NOMO-1 (cell line): ENCODE data around the gene LDLRAD2.
"Not testable (repeated sequence)": the region's sequence is repeated elsewhere in the genome, so short reads cannot be mapped to it uniquely, and the experiment has no call there.

Experiments used
- DNase-seq, 2 experiments: peaks; one replicate each; lab custom pipeline; 2025; ENCODE audit not compliant: unreplicated experiment in 2 of 2; lab: John Stamatoyannopoulos, UW

The LDLRAD2 gene

GRCh38 chr1:21823980-21824702 is 12.1 kb downstream of the LDLRAD2 start:
- DNase-seq: no peak

GRCh38 chr1:21824926-21825325 is 12.9 kb downstream of the LDLRAD2 start:
- DNase-seq: no peak

GRCh38 chr1:21825393-21825792 is 13.3 kb downstream of the LDLRAD2 start:
- DNase-seq: no peak

- not testable (repeated sequence) for DNase-seq
Observed at GRCh38 chr1:21826694-21827093, 14.6 kb downstream of the LDLRAD2 start.

GRCh38 chr1:21827141-21827679 is 15.1 kb downstream of the LDLRAD2 start:
- no peak for DNase-seq

- no peak for DNase-seq
Observed at GRCh38 chr1:21828075-21828474, 16.0 kb downstream of the LDLRAD2 start.

GRCh38 chr1:21828506-21829210 is 16.6 kb downstream of the LDLRAD2 start:
- DNase-seq: no peak

GRCh38 chr1:21829294-21829693 is 17.2 kb downstream of the LDLRAD2 start:
- DNase-seq: no peak

- no peak for DNase-seq
Observed at GRCh38 chr1:21830792-21831453, 18.9 kb downstream of the LDLRAD2 start.

GRCh38 chr1:21831454-21831970 is 19.4 kb downstream of the LDLRAD2 start:
- DNase-seq: no peak

- no peak for DNase-seq
Observed at GRCh38 chr1:21833392-21833976, 21.4 kb downstream of the LDLRAD2 start.

- no peak for DNase-seq
Observed at GRCh38 chr1:21834094-21834493, 22.0 kb downstream of the LDLRAD2 start.

- DNase-seq: no peak
Observed at GRCh38 chr1:21834666-21835065, 22.6 kb downstream of the LDLRAD2 start.

GRCh38 chr1:21836010-21836409 is 23.9 kb downstream of the LDLRAD2 start:
- DNase-seq: no peak

GRCh38 chr1:21836729-21837128 is 24.7 kb downstream of the LDLRAD2 start:
- no peak for DNase-seq

GRCh38 chr1:21837476-21837875 is 25.4 kb downstream of the LDLRAD2 start:
- no peak for DNase-seq

- no peak for DNase-seq
Observed at GRCh38 chr1:21838359-21839157, 26.5 kb downstream of the LDLRAD2 start.

- DNase-seq: no peak
Observed at GRCh38 chr1:21839337-21840037, 27.4 kb downstream of the LDLRAD2 start.

GRCh38 chr1:21840981-21841380 is 28.9 kb downstream of the LDLRAD2 start:
- no peak for DNase-seq
